Naive thymus-derived CD4-positive, alpha-beta T cell (primary cell): ENCODE results near the gene RNF167. TPM values are rescaled to one million over a fixed set of nuclear protein-coding genes. Genes with fewer than 3 reads are reported as not detected.

Experiments
- ATAC-seq: fragments of 150-1000 bp; cut with Tn5 transposase; 2 replicates; pipeline ENCODE4 v1.10.0; 2021; ENCODE audit warnings: mild to moderate bottlenecking, moderate library complexity
- CTCF ChIA-PET: fragments of 350-600 bp; sonication (Branson Sonifier 250); formaldehyde crosslinking; loops from one replicate; lab custom pipeline; 2021; ENCODE audit warnings: antibody characterized with exemption; lab: Charles Lee
- POLR2A ChIA-PET: fragments of 350-600 bp; sonication (Branson Sonifier 250); formaldehyde crosslinking; loops from one replicate; lab custom pipeline; 2021; ENCODE audit warnings: antibody characterized with exemption, inconsistent platforms; lab: Charles Lee
- DNase-seq, 9 donors: peaks; one replicate each; pipeline versions ENCODE4 v3.0.0 to v3.0.0-alpha.2; 2020 to 2022; ENCODE audit warnings: mixed read lengths in 1 of 9
- H3K27ac ChIP-seq: one replicate; pipeline ENCODE4 v1.7.0; 2013; ENCODE audit warnings: mild to moderate bottlenecking, low read depth, low read length, moderate library complexity
- H3K27me3 ChIP-seq, 2 donors: one replicate each; pipeline ENCODE4 v1.7.0; 2013; ENCODE audit warnings: low read length in 2 of 2, mild to moderate bottlenecking in 2 of 2, moderate library complexity in 2 of 2; ENCODE audit not compliant: control insufficient read depth in 2 of 2, insufficient read depth in 2 of 2
- H3K36me3 ChIP-seq, 3 experiments: 1 replicate in 2 of 3; 2 replicates in 1 of 3; pipeline ENCODE4 v1.7.0; 2013; ENCODE audit warnings: low read length in 3 of 3, mild to moderate bottlenecking in 3 of 3, moderate library complexity in 1 of 3; ENCODE audit not compliant: insufficient read depth in 3 of 3, control insufficient read depth in 2 of 3
- H3K4me1 ChIP-seq, 2 donors: one replicate each; pipeline ENCODE4 v1.7.0; 2013; ENCODE audit warnings: low read length in 2 of 2, mild to moderate bottlenecking in 2 of 2, moderate library complexity in 1 of 2; ENCODE audit not compliant: control insufficient read depth in 2 of 2, insufficient read depth in 2 of 2
- H3K4me3 ChIP-seq: 2 replicates; pipeline ENCODE4 v1.7.0; 2013; ENCODE audit warnings: mild to moderate bottlenecking, low read length
- H3K9me3 ChIP-seq, 3 experiments: 1 replicate in 2 of 3; 2 replicates in 1 of 3; pipeline ENCODE4 v1.7.0; 2013; ENCODE audit warnings: low read length in 3 of 3; ENCODE audit not compliant: control insufficient read depth in 2 of 3
- H3K27ac Mint-ChIP-seq, 9 donors: one replicate each; pipeline ENCODE4 v1.8.0; 2020 to 2022; ENCODE audit warnings: mixed read lengths in 9 of 9, mild to moderate bottlenecking in 8 of 9, moderate library complexity in 5 of 9, inconsistent platforms in 2 of 9
- H3K27me3 Mint-ChIP-seq, 5 donors: one replicate each; pipeline ENCODE4 v1.8.0; 2021 to 2022; ENCODE audit warnings: mixed read lengths in 5 of 5, mild to moderate bottlenecking in 1 of 5
- H3K36me3 Mint-ChIP-seq, 5 donors: one replicate each; pipeline ENCODE4 v1.8.0; 2020 to 2022; ENCODE audit warnings: mixed read lengths in 5 of 5, mild to moderate bottlenecking in 3 of 5, inconsistent platforms in 1 of 5
- H3K4me1 Mint-ChIP-seq, 7 donors: one replicate each; pipeline ENCODE4 v1.8.0; 2020 to 2022; ENCODE audit warnings: mixed read lengths in 7 of 7, mild to moderate bottlenecking in 3 of 7, inconsistent platforms in 1 of 7
- H3K4me3 Mint-ChIP-seq, 10 donors: one replicate each; pipeline ENCODE4 v1.8.0; 2020 to 2022; ENCODE audit warnings: mild to moderate bottlenecking in 10 of 10, mixed read lengths in 10 of 10, moderate library complexity in 6 of 10, inconsistent platforms in 2 of 10
- H3K9me3 Mint-ChIP-seq, 11 donors: one replicate each; pipeline ENCODE4 v1.8.0; 2020 to 2022; ENCODE audit warnings: mixed read lengths in 11 of 11, mild to moderate bottlenecking in 4 of 11, inconsistent platforms in 1 of 11, moderate library complexity in 1 of 11
- intact Hi-C, 2 donors: fragments of 100-400 bp; cut with micrococcal nuclease; formaldehyde crosslinking; loops; one replicate each; pipeline ENCODE4 v1.15.1; 2023
- polyA plus RNA-seq, 2 donors: library from polyadenylated mRNA; unstranded; fragments of 300-500 nt; fragmentation: Illumina TruSeq; gene quantifications; one replicate each; pipeline ENCODE4 v1.2.3, GENCODE V29; 2021
- total RNA-seq, 6 experiments: library from RNA in 5 of 6; stranded (reverse) in 5 of 6; gene quantifications; 1 replicate in 5 of 6; 2 replicates in 1 of 6; pipeline ENCODE4 v1.2.3 and lab custom pipeline; 2021 to 2026

RNF167 gene
- total and polyA plus RNA-seq, 7 experiments from 2014 or later, result 25.3 to 248 (median 103) TPM

DNA sequence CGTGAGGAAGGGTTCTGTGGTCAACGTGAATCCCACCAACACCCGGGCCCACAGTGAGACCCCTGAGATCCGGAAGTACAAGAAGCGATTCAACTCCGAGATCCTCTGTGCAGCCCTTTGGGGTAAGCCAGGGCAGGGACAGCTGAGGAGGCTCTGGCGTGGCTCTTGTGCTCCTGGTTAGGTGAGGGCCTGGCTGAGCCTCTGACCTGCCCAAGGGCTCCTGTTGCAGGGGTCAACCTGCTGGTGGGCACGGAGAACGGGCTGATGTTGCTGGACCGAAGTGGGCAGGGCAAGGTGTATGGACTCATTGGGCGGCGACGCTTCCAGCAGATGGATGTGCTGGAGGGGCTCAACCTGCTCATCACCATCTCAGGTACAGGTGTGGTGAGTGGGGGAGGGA lies 44.9 kb upstream of the RNF167 start:
- Mint-ChIP-seq H3K36me3 (peaks cover 0 to 25% (median 0%) of the 10 kb centered on the region in 5 donors), H3K4me1 (peaks cover 0 to 15% (median 13%) of the 10 kb centered on the region in 7 donors), H3K27ac (peak overlapping the region in 2 of 9 donors; percentile 46 to 52), H3K9me3 (peaks cover 0 to 2% (median 0%) of the 10 kb centered on the region in 11 donors), H3K27me3 (peaks cover 0 to 7% (median 0%) of the 10 kb centered on the region in 5 donors), H3K4me3 (no peak overlapping the region)
- Histone ChIP-seq H3K27me3 (no peaks in the 10 kb centered on the region), H3K27ac (no peak overlapping the region), H3K4me3 (no peak overlapping the region), H3K36me3 (peaks cover 9 to 70% (median 23%) of the 10 kb centered on the region in 3 experiments), H3K9me3 (no peaks in the 10 kb centered on the region), H3K4me1 (peaks cover 5 to 12% of the 10 kb centered on the region in 2 donors)
- ChIA-PET POLR2A (interaction anchor here (1.5 kb wide), 1 partner anchor 158 kb away, joined by 3 read pairs; no protein-coding TSS in a partner anchor), CTCF (no interaction called here)
- intact Hi-C loops, result loop anchor here in 1 of 2 donors (5.0 kb wide), 1 partner anchor 338 kb away; the partner anchor contains the start of gene MYBBP1A
- DNase-seq (no peak), ATAC-seq (no peak)

GRCh38 chr17:4895657-4896331 lies 44.3 kb upstream of the RNF167 start:
- H3K27me3 ChIP-seq, result no peaks in the 10 kb centered on the region
- peaks cover 0 to 2% (median 0%) of the 10 kb centered on the region in 11 donors for H3K9me3 Mint-ChIP-seq
- H3K9me3 ChIP-seq, result no peaks in the 10 kb centered on the region
- CTCF ChIA-PET, result interaction anchor here (0.7 kb wide), 1 partner anchor 326 kb away, joined by 3 read pairs; no protein-coding TSS in a partner anchor
- POLR2A ChIA-PET, result interaction anchor here (0.7 to 1.5 kb wide), 2 partner anchors 159 to 162 kb away, joined by 3 read pairs; no protein-coding TSS in a partner anchor
- peaks cover 0 to 10% (median 0%) of the 10 kb centered on the region in 5 donors for H3K27me3 Mint-ChIP-seq
- peaks cover 0 to 20% (median 0%) of the 10 kb centered on the region in 5 donors for H3K36me3 Mint-ChIP-seq
- H3K4me3 ChIP-seq, result no peak overlapping the region
- H3K27ac Mint-ChIP-seq, result peak overlapping the region in 1 of 9 donors; percentile 52
- intact Hi-C loops, result loop anchor here in 1 of 2 donors (5.0 kb wide), 1 partner anchor 338 kb away; the partner anchor contains the start of gene MYBBP1A
- peaks cover 0 to 18% (median 15%) of the 10 kb centered on the region in 7 donors for H3K4me1 Mint-ChIP-seq
- H3K36me3 ChIP-seq, result peaks cover 5 to 63% (median 19%) of the 10 kb centered on the region in 3 experiments
- peaks cover 12 to 19% of the 10 kb centered on the region in 2 donors for H3K4me1 ChIP-seq
- no peak overlapping the region for H3K4me3 Mint-ChIP-seq
- DNase-seq (no peak), ATAC-seq (no peak)
- no peak overlapping the region for H3K27ac ChIP-seq

DNA sequence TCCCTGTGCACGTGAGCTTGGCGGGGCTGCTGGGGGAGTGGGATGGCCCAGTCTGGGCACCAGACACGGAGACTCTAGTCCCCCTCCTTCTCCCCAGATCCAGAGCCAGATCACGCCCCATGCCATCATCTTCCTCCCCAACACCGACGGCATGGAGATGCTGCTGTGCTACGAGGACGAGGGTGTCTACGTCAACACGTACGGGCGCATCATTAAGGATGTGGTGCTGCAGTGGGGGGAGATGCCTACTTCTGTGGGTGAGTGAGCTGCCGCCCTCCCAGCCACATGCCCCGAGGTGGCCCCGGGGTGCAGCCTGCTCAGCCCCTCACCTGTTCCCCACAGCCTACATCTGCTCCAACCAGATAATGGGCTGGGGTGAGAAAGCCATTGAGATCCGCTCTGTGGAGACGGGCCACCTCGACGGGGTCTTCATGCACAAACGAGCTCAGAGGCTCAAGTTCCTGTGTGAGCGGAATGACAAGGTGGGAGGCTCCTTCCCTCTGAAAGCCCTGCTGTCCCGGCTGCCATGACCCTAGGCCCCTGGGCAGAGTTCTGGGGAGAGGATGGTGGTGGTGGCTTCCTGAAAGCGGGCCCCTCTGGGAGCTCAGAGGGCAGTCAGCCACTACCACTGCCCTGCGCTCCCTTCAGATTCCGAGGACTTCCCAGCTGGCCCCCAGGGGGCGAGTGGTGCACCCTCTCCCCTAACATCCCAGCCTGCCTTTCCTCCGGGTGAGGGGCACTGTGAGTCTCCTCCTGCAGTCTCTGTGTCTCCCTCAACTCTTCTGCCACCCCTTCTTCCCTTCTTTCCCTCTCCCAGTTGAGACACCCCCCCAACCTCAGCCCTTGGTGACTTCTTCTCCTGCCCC lies 43.5 kb upstream of the RNF167 start:
- Mint-ChIP-seq H3K36me3 (peaks cover 0 to 15% (median 0%) of the 10 kb centered on the region in 5 donors), H3K9me3 (peaks cover 0 to 2% (median 0%) of the 10 kb centered on the region in 11 donors), H3K4me3 (no peak overlapping the region), H3K27me3 (peaks cover 0 to 13% (median 0%) of the 10 kb centered on the region in 5 donors), H3K4me1 (peaks cover 0 to 24% (median 19%) of the 10 kb centered on the region in 7 donors), H3K27ac (peak overlapping the region in 1 of 9 donors; percentile 70)
- H3K36me3 ChIP-seq, result peaks cover 0 to 56% (median 15%) of the 10 kb centered on the region in 3 experiments
- H3K9me3 ChIP-seq, result no peaks in the 10 kb centered on the region
- peaks cover 12 to 23% of the 10 kb centered on the region in 2 donors for H3K4me1 ChIP-seq
- ATAC-seq, result no peak
- H3K27ac ChIP-seq, result no peak overlapping the region
- no peaks in the 10 kb centered on the region for H3K27me3 ChIP-seq
- H3K4me3 ChIP-seq, result no peak overlapping the region
- no peak for DNase-seq
- intact Hi-C loops, result loop anchor here in 1 of 2 donors (5.0 kb wide), 1 partner anchor 339 kb away; the partner anchor contains the start of gene MYBBP1A
- POLR2A ChIA-PET, result interaction anchor here (0.7 kb wide), 1 partner anchor 163 kb away, joined by 3 read pairs; no protein-coding TSS in a partner anchor
- CTCF ChIA-PET, result interaction anchor here (0.7 kb wide), 1 partner anchor 327 kb away, joined by 3 read pairs; no protein-coding TSS in a partner anchor

DNA sequence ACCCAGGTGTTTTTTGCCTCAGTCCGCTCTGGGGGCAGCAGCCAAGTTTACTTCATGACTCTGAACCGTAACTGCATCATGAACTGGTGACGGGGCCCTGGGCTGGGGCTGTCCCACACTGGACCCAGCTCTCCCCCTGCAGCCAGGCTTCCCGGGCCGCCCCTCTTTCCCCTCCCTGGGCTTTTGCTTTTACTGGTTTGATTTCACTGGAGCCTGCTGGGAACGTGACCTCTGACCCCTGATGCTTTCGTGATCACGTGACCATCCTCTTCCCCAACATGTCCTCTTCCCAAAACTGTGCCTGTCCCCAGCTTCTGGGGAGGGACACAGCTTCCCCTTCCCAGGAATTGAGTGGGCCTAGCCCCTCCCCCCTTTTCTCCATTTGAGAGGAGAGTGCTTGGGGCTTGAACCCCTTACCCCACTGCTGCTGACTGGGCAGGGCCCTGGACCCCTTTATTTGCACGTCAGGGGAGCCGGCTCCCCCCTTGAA lies 42.8 kb upstream of the RNF167 start:
- H3K27me3 ChIP-seq, result no peaks in the 10 kb centered on the region
- H3K36me3 ChIP-seq, result peaks cover 0 to 49% (median 15%) of the 10 kb centered on the region in 3 experiments
- POLR2A ChIA-PET, result no interaction called here
- CTCF ChIA-PET, result no interaction called here
- ATAC-seq (no peak), DNase-seq (no peak)
- H3K27ac ChIP-seq, result no peak overlapping the region
- no peaks in the 10 kb centered on the region for H3K9me3 ChIP-seq
- Mint-ChIP-seq H3K36me3 (peaks cover 0 to 15% (median 0%) of the 10 kb centered on the region in 5 donors), H3K9me3 (peaks cover 0 to 2% (median 0%) of the 10 kb centered on the region in 11 donors), H3K4me1 (peaks cover under 1 to 28% (median 21%) of the 10 kb centered on the region in 7 donors), H3K4me3 (no peak overlapping the region), H3K27me3 (peaks cover 0 to 13% (median 0%) of the 10 kb centered on the region in 5 donors), H3K27ac (peak overlapping the region in 2 of 9 donors; percentile 32 to 70)
- intact Hi-C loops, result loop anchor here in 1 of 2 donors (5.0 kb wide), 1 partner anchor 340 kb away; the partner anchor contains the start of gene MYBBP1A
- H3K4me1 ChIP-seq, result peaks cover 16 to 23% of the 10 kb centered on the region in 2 donors
- no peak overlapping the region for H3K4me3 ChIP-seq

DNA sequence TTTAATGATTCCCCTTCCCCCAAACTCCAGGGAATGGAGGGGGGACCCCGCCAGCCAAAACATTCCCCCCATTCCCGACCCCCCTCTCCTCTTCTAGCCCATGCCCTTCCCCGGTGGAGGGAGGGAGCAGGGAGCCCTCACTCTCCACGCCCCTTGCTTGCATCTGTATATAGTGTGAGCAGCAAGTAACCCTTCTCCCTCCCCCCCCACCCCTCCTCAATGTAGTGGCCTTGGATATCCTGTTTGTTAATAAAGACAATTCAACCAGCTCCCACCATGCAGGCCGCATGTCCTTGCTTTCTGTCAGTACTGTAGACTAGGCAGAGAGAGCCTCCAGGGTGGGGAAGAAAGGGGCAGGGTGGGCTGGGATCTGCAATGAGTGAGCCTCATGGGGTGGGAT lies 42.3 kb upstream of the RNF167 start:
- intact Hi-C loops, result loop anchor here in 1 of 2 donors (5.0 kb wide), 1 partner anchor 340 kb away; the partner anchor contains the start of gene MYBBP1A
- Histone ChIP-seq H3K4me3 (no peak overlapping the region), H3K9me3 (no peaks in the 10 kb centered on the region), H3K4me1 (peaks cover 21 to 27% of the 10 kb centered on the region in 2 donors), H3K36me3 (peaks cover 0 to 43% (median 11%) of the 10 kb centered on the region in 3 experiments), H3K27ac (no peak overlapping the region), H3K27me3 (no peaks in the 10 kb centered on the region)
- Mint-ChIP-seq H3K4me1 (peaks cover 6 to 34% (median 27%) of the 10 kb centered on the region in 7 donors), H3K27ac (peak overlapping the region in 2 of 9 donors; percentile 69 to 78), H3K27me3 (peaks cover 0 to 13% (median 0%) of the 10 kb centered on the region in 5 donors), H3K36me3 (peaks cover 0 to 12% (median 0%) of the 10 kb centered on the region in 5 donors), H3K4me3 (peak overlapping the region in 4 of 10 donors; percentile 70 to 92 (median 82)), H3K9me3 (peaks cover 0 to 2% (median 0%) of the 10 kb centered on the region in 11 donors)
- ATAC-seq (no peak), DNase-seq (no peak)
- CTCF ChIA-PET, result no interaction called here
- POLR2A ChIA-PET, result no interaction called here
